NCI-H1694 (cell line): ENCODE data around the gene SLC16A3.
"Not testable (repeated sequence)": the region's sequence is repeated elsewhere in the genome, so short reads cannot be mapped to it uniquely, and the experiment has no call there.

Experiments used
- DNase-seq: peaks from one replicate; lab custom pipeline; 2025; lab: John Stamatoyannopoulos, UW

SLC16A3 gene

DNA sequence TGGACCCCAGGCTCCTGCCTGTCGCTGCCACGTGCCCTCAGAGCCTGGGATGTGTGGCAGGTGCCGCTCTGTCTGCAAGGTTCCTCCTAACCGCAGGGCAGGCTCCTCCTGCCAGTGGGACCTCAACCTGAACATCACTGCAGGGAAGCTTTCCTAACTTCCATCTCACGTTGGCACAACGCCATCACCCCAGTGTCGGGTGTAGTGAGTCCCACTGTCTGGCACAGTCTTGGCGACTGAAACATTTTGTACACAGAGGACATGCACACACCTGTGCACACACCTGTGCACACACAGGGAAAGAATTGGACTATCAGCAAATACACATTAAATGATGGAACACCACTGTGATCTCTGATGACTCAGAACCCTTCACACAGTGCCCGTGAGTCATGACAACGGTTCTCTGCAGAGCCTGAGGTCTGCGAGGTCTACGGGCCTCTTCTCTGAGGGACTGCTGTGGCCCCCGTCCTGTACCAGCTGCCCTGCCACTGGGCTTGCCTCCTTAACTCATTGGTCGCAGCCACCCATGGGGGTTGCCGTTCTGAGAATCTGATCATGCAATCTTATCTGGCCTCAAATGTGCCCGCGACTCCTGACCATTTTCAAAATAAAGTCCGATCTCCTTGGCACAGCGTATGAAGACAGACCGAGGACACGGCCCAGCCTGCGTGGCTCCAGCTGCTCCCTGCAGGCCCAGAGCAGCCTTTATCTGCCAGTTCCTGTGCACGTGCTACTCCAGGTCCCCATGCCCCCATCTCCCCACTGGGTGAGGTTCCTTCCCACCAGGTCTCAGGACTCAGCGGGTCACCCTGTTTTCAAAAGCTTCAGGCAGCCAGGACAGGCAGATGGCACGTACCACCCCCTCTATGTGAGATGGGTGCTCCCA lies 23.8 kb upstream of the SLC16A3 start:
- peak; percentile 62 for DNase-seq

GRCh38 chr17:82205720-82206508 lies 22.9 kb upstream of the SLC16A3 start:
- DNase-seq, result peak; percentile 81

DNA sequence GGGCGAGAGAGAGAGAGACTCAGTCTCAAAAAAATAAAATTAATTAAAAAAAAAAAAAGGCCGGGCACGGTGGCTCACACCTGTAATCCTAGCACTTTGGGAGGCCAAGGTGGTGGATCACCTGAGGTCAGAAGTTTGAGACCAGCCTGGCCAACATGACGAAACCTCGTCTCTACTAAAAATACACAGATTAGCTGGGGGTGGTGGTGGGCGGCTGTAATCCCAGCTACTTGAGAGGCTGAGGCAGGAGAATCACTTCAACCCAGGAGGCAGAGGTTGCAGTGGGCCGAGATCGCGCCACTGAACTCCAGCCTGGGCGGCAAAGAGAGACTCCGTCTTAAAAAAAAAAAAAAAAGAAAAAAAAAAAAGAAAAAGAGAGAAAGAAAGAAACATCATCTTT lies 18.2 kb upstream of the SLC16A3 start:
- DNase-seq, result not testable (repeated sequence)

DNA sequence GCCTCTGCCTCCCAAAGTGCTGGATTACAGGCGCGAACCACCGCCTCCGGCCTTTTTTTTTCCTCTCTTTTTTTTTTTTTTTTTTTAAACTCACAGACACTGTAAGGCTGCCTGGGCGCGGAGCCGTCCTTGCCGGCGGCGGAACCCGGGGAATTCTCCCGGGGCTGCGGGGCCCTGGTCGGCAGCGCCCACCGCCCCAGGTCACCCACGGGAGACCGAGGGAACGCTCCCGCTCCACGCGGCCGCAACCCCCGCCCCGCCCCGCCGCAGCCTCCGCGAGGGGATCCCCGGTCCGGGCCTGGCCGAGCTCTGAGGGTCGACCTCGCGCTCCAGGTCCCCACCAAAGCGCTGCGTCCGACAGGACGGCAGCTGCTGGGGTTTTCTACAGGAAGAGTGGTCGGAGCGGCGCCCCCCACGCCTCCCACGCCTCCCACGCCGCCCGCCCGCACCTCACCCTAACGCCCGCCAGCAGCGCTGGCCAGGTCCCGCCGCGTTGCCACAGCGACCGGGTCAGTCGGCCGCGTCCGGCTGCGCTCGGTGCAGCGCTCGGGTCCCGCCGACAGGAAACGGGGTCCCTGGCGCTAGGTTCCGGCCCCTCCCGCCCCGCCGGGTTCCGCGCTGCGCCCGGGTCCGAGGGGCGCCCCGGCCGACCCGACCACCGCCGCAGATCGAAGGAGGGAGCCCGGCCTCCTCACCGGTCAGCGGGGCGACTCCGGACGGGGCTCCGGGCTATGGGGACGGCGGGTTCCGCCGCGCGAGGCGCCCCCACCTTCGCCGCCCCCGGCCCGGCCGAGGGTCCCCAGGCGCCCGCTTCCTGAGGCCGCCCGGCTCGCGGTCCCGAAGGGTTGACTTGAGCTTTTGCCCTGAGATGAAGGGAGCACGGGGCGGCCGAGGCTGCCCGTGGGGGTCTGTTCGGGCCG lies 16.3 kb upstream of the SLC16A3 start, which contains the start of gene CCDC57:
CCDC57 (minus strand) TSS at position 512 of the 920 bp plus-strand sequence. CDS start 10,898 bp downstream, outside the sequence.
- DNase-seq, result no peak

- DNase-seq, result peak; percentile 63
These were observed 15.4 kb upstream of the SLC16A3 start for GRCh38 chr17:82213251-82214011.

GRCh38 chr17:82214012-82214628 lies 14.7 kb upstream of the SLC16A3 start:
- DNase-seq, result no peak

GRCh38 chr17:82215095-82215971 lies 13.5 kb upstream of the SLC16A3 start:
- DNase-seq, result no peak

GRCh38 chr17:82215972-82216300 lies 12.9 kb upstream of the SLC16A3 start:
- no peak for DNase-seq

DNA sequence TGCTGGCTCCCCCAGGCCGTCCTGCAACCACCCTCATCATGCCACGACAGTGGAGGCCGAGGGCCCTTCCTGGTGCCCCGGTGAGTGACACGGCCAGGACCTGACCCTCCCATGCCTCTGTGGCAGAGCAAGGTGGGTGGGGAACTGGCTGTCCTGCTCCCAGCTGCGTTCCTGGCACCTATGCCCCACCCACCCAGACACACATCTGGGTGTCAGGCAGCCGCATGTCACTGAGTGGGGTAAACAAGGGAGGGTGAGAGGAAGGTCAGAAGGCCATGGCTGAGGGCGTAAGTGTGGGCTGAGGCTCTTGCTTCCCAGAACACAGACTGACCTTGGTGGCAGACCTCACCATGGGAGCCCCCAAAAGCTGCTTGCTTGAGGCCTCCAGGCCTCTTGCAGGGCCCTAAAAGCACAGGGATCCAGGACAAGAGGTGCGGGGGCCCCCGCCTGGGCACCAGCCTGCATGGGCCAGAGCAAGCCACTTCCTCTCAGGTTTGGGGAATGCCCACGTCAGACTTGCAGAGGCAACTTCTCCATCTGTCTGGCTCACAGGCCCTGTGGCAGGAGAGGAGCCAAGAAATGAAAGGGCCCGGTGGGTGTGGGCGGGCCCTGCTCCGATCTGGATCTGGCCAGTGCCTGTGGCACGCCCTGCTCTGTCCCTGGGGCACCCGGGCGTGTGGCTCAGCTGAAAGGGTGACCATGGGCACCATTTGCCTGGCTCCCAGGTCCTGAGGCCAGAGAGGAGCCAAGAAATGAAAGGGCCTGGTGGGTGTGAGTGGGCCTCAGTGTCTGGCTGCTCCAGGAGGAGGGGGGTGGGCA lies 12.3 kb upstream of the SLC16A3 start:
- no peak for DNase-seq

GRCh38 chr17:82217120-82217529 lies 11.7 kb upstream of the SLC16A3 start:
- DNase-seq, result no peak

DNA sequence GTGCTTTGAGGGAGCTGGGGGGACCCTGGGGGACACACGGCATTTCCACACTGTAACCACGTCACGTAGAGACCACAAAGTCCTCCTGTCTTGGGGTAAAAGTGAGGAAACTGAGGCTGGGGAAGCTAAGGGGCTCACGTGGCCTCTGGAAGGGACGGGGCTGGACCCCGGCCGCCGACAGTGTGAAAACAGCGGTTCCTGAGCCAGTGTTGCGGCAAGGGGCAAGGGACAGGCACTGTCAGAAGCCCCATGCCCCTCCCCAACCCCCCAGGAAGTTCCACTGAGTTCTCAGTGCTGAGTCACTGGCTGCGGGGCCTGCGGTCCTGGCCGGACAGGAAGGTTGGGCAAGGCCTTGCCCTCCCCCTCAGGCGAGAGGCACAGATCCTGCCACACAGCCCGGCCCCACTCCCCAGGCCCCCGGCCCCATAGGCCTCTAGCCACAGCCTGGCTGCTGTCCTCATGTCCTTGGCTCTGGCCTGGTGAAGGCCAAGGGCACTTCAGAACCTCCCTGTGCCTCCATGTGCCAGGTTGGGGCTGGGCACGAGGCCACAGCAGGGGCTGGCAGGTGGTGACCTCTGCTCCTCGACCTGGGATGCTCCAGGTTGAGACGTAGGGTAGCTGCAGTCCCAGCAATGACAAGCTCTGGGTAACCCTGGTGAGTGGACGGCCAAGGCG lies 11.2 kb upstream of the SLC16A3 start:
- no peak for DNase-seq

DNA sequence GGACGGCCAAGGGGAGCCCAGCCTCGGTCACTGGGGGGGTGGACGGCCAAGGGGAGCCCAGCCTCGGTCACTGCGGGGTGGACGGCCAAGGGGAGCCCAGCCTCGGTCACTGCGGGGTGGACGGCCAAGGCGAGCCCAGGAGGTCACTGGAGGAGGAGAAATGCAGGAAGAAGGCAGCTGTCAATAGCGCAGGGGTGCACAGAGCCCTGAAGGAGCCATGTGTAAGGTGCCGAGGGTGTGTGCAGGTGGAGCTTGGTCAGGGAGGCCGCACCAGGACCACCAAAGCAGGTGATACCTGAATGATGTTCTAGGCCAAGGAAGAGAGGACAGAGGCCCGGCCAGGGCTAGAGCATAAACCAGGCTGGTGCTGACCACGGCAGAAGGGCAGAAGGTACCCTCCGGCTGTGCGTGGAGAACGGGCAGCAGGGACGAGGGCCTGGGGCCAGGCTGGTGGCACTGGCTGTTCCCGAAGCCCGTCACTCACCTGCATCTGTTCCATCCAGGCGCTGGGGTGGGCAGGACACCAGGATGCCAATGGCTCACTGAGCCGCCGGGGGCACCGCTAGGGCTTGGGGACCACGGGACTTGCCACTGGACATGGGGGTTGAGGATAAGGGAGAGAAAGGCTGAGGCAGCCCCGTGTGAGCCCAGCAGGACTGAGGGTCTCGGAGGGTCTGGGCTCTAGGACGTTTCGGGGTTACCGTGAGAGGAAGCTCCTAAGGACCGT lies 10.3 kb upstream of the SLC16A3 start:
- DNase-seq, result no peak

DNA sequence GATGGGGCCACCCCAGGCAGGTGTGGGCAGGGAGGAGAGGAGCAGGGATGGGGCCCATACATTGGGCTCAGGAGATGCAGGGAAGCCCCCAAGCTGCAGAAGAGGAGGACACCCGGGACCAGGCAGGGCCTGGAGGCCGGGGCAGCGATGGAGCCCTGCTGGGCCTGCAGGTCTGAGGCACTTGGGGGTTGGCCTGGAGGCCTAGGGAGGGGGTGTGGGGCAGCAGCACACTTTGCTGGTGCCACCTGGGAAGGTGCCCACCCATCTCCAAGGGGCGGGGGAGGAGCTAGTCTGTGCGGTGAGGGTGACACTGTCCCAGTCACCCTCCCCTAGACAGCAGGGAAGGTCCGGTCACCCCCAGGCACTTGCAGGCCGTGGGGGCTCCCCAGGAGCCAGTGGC lies 9.8 kb upstream of the SLC16A3 start:
- DNase-seq, result no peak

GRCh38 chr17:82219753-82220709 lies 8.8 kb upstream of the SLC16A3 start:
- no peak for DNase-seq

DNA sequence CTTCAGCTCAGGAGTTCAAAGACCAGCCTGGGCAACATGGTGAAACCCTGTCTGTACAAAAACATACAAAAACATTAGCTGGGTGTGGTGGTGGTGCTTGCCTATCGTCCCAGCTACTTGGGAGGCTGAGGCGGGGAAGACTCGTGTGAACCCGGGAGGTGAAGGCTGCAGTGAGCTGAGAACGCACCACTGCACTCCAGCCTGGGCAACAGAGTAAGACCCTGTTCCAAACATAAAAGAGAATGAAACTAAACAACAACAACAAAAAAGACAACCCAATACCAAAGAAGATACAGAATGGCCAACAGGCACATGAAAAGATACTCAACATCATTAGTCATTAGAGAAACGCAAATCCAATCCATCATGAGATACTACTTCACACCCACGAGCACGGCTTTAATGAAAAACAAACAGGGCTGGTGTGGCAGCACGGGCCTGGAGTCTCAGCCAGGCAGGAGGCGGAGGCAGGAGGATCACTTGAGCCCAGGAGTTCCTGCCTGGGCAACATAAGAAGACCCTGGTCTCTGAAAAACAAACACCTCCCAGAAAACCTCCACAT lies 7.4 kb upstream of the SLC16A3 start:
- DNase-seq, result no peak

GRCh38 chr17:82222816-82223215 lies 6.0 kb upstream of the SLC16A3 start:
- no peak for DNase-seq
